Loucy (cell line): ENCODE results near the gene ZBTB21.

Experiments
- EZH2phosphoT487 ChIP-seq: fragments of 200-600 bp; IDR thresholded peaks from 2 replicates; pipeline ENCODE4 v1.6.1; 2018; ENCODE audit warnings: antibody characterized with exemption, mild to moderate bottlenecking, moderate library complexity, borderline replicate concordance
- TF ChIP-seq, protein P1 (sequence below): fragments of 200-600 bp; sonication (generic); conservative IDR thresholded peaks from 2 replicates; pipeline ENCODE4 v1.5.1; 2014; ENCODE audit warnings: mild to moderate bottlenecking, antibody characterized with exemption, low read length

DNA sequence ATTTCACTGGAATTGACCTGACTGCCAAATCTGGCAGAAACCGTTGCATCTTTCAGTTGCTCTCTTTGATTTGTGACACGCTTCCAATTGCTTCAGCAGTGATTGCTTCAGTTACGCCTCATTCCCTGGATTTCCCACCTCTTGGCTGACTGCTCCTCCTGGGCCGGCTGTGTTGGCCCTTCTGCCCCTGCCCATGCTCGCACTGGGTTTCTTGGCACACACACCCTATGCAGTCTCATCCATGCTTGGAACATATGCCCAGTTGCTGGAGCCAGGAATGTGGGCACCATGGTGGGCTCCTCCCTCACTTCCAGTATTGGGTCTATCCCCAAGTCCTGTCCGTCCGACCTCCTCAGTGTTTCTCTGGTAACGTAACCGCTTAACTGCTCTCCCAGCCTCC, 2.2 kb upstream of the ZBTB21 start:
- TF ChIP-seq, protein P1, sequence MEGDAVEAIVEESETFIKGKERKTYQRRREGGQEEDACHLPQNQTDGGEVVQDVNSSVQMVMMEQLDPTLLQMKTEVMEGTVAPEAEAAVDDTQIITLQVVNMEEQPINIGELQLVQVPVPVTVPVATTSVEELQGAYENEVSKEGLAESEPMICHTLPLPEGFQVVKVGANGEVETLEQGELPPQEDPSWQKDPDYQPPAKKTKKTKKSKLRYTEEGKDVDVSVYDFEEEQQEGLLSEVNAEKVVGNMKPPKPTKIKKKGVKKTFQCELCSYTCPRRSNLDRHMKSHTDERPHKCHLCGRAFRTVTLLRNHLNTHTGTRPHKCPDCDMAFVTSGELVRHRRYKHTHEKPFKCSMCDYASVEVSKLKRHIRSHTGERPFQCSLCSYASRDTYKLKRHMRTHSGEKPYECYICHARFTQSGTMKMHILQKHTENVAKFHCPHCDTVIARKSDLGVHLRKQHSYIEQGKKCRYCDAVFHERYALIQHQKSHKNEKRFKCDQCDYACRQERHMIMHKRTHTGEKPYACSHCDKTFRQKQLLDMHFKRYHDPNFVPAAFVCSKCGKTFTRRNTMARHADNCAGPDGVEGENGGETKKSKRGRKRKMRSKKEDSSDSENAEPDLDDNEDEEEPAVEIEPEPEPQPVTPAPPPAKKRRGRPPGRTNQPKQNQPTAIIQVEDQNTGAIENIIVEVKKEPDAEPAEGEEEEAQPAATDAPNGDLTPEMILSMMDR, result no peak
- TF ChIP-seq EZH2phosphoT487, result no peak
